Tibial artery (tissue), 4 donors: Measurements from ENCODE around the gene DPEP2.
"Not testable (repeated sequence)": the region's sequence is repeated elsewhere in the genome, so short reads cannot be mapped to it uniquely, and the experiment has no call there.

Experiments
- DNase-seq, 2 donors: peaks; one replicate each; pipeline ENCODE4 v3.0.0-alpha.2; 2019
- H3K27ac ChIP-seq, 2 donors: fragments of 200-600 bp; sonication (generic) in 1 of 2; 1 replicate in 1 of 2; 2 replicates in 1 of 2; pipeline ENCODE4 v1.5.1; 2018 to 2019; ENCODE audit warnings: mild to moderate bottlenecking in 1 of 2
- H3K27me3 ChIP-seq, 2 donors: fragments of 200-600 bp; sonication (generic) in 1 of 2; one replicate each; pipeline versions ENCODE4 v1.5.1 to v1.6.0; 2016 to 2019
- H3K36me3 ChIP-seq, 3 donors: fragments of 200-600 bp; sonication (generic) in 2 of 3; one replicate each; pipeline ENCODE4 v1.5.1; 2016 to 2019; ENCODE audit warnings: mild to moderate bottlenecking in 2 of 3
- H3K4me1 ChIP-seq, 4 donors: fragments of 200-600 bp; sonication (generic) in 2 of 4; 1 replicate in 3 of 4; 2 replicates in 1 of 4; pipeline ENCODE4 v1.5.1; 2016 to 2019
- H3K4me3 ChIP-seq, 2 donors: fragments of 200-600 bp; sonication (generic) in 1 of 2; 1 replicate in 1 of 2; 2 replicates in 1 of 2; pipeline ENCODE4 v1.5.1; 2018 to 2019; ENCODE audit warnings: mild to moderate bottlenecking in 2 of 2
- H3K9me3 ChIP-seq, 3 donors: fragments of 200-600 bp; sonication (generic) in 1 of 3; one replicate each; pipeline ENCODE4 v1.5.1; 2016 to 2019
- intact Hi-C: fragments of 100-400 bp; cut with DNase I; formaldehyde crosslinking; loops from one replicate; pipeline ENCODE4 v1.15.0; 2023; ENCODE audit warnings: low total_unique reads
- TF ChIP-seq, protein P1 (sequence below), 2 experiments: fragments of 200-600 bp in 1 of 2; fragments of 450-650 bp in 1 of 2; IDR thresholded peaks; one replicate each; pipeline ENCODE4 v1.5.1; 2017 to 2019; ENCODE audit warnings: antibody characterized with exemption in 2 of 2, mild to moderate bottlenecking in 1 of 2, moderate library complexity in 1 of 2

Gene DPEP2, protein sequence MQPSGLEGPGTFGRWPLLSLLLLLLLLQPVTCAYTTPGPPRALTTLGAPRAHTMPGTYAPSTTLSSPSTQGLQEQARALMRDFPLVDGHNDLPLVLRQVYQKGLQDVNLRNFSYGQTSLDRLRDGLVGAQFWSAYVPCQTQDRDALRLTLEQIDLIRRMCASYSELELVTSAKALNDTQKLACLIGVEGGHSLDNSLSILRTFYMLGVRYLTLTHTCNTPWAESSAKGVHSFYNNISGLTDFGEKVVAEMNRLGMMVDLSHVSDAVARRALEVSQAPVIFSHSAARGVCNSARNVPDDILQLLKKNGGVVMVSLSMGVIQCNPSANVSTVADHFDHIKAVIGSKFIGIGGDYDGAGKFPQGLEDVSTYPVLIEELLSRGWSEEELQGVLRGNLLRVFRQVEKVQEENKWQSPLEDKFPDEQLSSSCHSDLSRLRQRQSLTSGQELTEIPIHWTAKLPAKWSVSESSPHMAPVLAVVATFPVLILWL

DNA sequence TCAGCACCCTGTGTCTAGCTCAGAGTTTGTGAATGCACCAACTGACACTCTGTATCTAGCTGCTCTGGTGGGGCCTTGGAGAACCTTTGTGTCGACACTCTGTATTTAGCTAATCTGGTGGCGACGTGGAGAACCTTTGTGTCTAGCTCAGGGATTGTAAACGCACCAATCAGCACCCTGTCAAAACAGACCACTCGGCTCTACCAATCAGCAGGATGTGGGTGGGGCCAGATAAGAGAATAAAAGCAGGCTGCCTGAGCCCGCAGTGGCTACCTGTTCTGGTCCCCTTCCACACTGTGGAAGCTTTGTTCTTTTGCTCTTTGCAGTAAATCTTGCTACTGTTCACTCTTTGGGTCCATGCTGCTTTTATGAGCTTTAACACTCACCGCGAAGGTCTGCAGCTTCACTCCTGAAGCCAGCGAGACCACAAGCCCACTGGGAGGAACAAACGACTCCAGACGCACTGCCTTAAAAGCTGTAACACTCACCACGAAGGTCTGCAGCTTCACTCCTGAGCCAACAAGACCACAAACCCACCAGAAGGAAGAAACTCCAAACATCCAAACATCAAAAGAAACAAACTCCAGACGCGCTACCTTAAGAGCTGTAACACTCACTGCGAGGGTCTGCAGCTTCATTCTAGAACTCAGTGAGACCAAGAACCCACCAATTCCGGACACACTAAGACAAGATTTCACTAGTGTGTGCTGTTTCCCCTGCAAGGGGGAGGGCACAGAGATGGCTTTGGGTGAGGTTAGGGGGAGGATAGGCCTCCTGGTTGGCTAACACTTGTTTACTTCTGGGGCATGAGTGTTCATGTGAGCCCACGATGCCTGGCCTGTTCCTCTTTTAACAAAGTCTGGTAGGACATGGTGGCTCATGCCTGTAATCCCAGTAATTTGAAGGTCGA, at the start of gene DPEP2:
Gene DPEP2 (minus strand): TSS at position 706 of the 910 bp plus-strand sequence. CDS start 6,272 bp downstream, outside the sequence.
- H3K9me3 ChIP-seq, H3K36me3 ChIP-seq, intact Hi-C loops, H3K27ac ChIP-seq, H3K27me3 ChIP-seq, H3K4me3 ChIP-seq, H3K4me1 ChIP-seq: not testable (repeated sequence)
- peak in 1 of 2 donors; percentile 46 for DNase-seq

DNA sequence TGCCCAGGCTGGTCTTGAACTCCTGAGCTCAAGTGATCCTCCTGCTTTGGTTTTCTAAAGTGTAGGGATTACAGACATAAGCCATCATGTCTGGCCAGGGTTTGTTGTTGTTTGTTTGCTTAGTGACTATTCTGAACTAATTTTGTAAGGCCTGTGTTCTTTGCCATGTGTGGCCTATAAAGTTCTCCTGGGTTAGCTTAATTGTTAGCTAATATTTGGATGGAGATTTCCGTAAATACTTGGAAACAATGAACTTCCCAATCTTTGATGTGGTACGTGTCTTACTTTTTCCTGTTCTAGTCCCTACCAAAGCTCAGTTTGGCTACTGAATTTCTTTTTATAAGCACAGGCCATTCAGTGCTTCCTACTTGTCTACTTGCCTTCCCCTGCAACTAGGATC, 48.7 kb upstream of the DPEP2 start:
- H3K36me3 ChIP-seq = peaks cover 6 to 47% (median 21%) of the 10 kb centered on the region in 3 donors
- no peaks in the 10 kb centered on the region for H3K4me1 ChIP-seq
- intact Hi-C loops = no loop called here
- H3K27me3 ChIP-seq = no peaks in the 10 kb centered on the region
- H3K27ac ChIP-seq = no peak overlapping the region
- H3K9me3 ChIP-seq = no peaks in the 10 kb centered on the region
- TF ChIP-seq, protein P1, sequence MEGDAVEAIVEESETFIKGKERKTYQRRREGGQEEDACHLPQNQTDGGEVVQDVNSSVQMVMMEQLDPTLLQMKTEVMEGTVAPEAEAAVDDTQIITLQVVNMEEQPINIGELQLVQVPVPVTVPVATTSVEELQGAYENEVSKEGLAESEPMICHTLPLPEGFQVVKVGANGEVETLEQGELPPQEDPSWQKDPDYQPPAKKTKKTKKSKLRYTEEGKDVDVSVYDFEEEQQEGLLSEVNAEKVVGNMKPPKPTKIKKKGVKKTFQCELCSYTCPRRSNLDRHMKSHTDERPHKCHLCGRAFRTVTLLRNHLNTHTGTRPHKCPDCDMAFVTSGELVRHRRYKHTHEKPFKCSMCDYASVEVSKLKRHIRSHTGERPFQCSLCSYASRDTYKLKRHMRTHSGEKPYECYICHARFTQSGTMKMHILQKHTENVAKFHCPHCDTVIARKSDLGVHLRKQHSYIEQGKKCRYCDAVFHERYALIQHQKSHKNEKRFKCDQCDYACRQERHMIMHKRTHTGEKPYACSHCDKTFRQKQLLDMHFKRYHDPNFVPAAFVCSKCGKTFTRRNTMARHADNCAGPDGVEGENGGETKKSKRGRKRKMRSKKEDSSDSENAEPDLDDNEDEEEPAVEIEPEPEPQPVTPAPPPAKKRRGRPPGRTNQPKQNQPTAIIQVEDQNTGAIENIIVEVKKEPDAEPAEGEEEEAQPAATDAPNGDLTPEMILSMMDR (IDR thresholded peaks at IDR 0.05) = no peak
- no peak for DNase-seq
- H3K4me3 ChIP-seq = no peak overlapping the region

DNA sequence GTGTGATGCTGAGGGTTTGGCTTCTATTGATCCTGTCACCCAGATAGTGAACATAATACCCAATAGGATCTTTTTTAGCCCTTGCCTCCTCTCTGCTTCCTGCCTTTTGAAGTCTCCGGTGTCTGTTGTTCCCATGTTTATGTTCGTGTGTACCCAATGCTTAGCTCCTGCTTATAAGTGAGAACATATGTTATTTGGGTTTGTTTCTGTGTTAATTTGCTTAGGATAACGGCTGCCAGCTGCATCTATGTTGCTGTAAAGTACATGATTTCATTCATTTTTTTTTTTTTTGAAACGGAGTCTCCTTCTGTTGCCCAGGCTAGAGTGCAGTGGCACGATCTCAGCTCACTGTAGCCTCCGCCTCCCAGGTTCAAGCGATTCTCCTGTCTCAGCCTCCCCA, 46.8 kb upstream of the DPEP2 start:
- H3K9me3 ChIP-seq = no peaks in the 10 kb centered on the region
- H3K4me1 ChIP-seq = no peaks in the 10 kb centered on the region
- H3K36me3 ChIP-seq = peaks cover 6 to 31% (median 21%) of the 10 kb centered on the region in 3 donors
- DNase-seq = no peak
- no peak overlapping the region for H3K4me3 ChIP-seq
- intact Hi-C loops = no loop called here
- TF ChIP-seq, protein P1 (IDR thresholded peaks at IDR 0.05) = no peak
- H3K27me3 ChIP-seq = no peaks in the 10 kb centered on the region
- no peak overlapping the region for H3K27ac ChIP-seq

DNA sequence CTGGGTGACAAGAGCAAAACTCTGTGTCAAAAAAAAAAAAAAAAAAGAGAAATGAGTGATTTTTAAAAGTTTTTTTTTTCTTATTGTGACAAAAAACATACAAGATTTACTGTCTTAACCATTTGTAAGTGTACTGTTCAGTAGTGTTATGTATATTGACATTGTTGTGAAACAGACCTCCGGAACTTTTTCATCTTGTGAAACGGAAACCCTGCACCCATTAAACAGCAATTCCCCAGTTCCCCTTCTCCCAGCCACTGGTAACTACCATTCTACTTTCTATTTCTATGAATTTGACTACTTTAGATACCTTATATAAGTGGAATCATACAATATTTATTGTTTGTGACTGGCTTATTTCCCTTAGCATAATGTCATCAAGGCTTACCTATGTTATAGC, 42.5 kb upstream of the DPEP2 start:
- intact Hi-C loops = loop anchor here (5.0 kb wide), 3 partner anchors 49 to 224 kb away; partner anchors contain the start of gene NRN1L
- TF ChIP-seq, protein P1 (IDR thresholded peaks at IDR 0.05) = no peak
- H3K4me1 ChIP-seq = no peaks in the 10 kb centered on the region

DNA sequence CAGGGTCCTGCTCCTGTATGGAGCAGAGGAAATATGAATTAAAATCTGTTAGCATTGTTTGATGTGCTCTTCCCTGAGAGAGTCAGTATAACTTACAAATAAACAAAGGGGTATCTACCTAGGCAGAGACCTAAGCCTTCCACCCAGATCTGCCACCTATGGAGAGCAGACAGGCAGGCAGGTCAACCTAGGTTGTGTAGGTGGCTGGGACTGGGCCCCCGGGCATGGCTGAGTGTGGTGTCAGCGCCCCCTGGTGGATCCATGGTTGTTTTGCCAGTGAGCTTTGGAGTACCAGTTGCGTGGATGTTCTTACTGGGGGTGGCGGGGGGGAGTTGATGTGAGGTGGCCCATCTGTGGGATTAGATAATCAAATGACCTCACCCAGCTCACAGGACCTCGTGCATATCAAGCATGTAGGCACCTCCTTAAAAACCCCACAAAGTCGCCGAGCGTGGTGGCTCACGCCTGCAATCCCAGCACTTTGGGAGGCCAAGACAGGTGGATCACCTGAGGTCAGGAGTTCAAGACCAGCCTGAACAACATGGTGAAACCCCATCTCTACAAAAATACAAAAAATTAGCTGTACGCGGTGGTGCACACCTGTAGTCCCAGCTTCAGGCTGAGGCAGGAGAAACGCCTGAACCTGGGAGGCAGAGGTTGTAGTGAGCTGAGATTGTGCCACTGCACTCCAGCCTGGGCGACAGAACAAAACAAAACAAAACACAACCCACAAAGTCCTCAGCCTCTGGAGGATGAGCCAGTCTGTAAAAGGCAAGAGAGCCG, 41.4 kb upstream of the DPEP2 start:
- H3K9me3 ChIP-seq = no peaks in the 10 kb centered on the region
- no peaks in the 10 kb centered on the region for H3K4me1 ChIP-seq
- TF ChIP-seq, protein P1 (IDR thresholded peaks at IDR 0.05) = peak; percentile 79 to 82
- intact Hi-C loops = loop anchor here (5.0 kb wide), 3 partner anchors 48 to 223 kb away; partner anchors contain the start of gene NRN1L
- DNase-seq = peak; percentile 77 to 85
- H3K27ac ChIP-seq = no peak overlapping the region
- H3K36me3 ChIP-seq = peaks cover 4 to 18% (median 7%) of the 10 kb centered on the region in 3 donors
- H3K4me3 ChIP-seq = no peak overlapping the region
- H3K27me3 ChIP-seq = no peaks in the 10 kb centered on the region

More for the DNA sequence above, 42.5 kb upstream of the DPEP2 start:
- Histone ChIP-seq H3K4me3 (no peak overlapping the region), H3K27ac (no peak overlapping the region), H3K9me3 (no peaks in the 10 kb centered on the region), H3K27me3 (no peaks in the 10 kb centered on the region), H3K36me3 (peaks cover 4 to 18% (median 7%) of the 10 kb centered on the region in 3 donors)
- no peak for DNase-seq
